ENCODE measurements around the gene TMEM116.

GRCh38 chr12:111964935-111965334, 48.0 kb downstream of the TMEM116 start:
- TF ChIP-seq POLR2AphosphoS5 (IDR thresholded peaks at IDR 0.05; ENCODE audit: low read depth, low read length) (no peak), SIN3A (IDR thresholded peaks at IDR 0.05; ENCODE audit: borderline replicate concordance, insufficient read depth, low read depth, low read length) (no peak)
- TF ChIP-seq, protein P1, sequence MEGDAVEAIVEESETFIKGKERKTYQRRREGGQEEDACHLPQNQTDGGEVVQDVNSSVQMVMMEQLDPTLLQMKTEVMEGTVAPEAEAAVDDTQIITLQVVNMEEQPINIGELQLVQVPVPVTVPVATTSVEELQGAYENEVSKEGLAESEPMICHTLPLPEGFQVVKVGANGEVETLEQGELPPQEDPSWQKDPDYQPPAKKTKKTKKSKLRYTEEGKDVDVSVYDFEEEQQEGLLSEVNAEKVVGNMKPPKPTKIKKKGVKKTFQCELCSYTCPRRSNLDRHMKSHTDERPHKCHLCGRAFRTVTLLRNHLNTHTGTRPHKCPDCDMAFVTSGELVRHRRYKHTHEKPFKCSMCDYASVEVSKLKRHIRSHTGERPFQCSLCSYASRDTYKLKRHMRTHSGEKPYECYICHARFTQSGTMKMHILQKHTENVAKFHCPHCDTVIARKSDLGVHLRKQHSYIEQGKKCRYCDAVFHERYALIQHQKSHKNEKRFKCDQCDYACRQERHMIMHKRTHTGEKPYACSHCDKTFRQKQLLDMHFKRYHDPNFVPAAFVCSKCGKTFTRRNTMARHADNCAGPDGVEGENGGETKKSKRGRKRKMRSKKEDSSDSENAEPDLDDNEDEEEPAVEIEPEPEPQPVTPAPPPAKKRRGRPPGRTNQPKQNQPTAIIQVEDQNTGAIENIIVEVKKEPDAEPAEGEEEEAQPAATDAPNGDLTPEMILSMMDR (IDR thresholded peaks at IDR 0.05) = no peak
- TF ChIP-seq, protein P2, sequence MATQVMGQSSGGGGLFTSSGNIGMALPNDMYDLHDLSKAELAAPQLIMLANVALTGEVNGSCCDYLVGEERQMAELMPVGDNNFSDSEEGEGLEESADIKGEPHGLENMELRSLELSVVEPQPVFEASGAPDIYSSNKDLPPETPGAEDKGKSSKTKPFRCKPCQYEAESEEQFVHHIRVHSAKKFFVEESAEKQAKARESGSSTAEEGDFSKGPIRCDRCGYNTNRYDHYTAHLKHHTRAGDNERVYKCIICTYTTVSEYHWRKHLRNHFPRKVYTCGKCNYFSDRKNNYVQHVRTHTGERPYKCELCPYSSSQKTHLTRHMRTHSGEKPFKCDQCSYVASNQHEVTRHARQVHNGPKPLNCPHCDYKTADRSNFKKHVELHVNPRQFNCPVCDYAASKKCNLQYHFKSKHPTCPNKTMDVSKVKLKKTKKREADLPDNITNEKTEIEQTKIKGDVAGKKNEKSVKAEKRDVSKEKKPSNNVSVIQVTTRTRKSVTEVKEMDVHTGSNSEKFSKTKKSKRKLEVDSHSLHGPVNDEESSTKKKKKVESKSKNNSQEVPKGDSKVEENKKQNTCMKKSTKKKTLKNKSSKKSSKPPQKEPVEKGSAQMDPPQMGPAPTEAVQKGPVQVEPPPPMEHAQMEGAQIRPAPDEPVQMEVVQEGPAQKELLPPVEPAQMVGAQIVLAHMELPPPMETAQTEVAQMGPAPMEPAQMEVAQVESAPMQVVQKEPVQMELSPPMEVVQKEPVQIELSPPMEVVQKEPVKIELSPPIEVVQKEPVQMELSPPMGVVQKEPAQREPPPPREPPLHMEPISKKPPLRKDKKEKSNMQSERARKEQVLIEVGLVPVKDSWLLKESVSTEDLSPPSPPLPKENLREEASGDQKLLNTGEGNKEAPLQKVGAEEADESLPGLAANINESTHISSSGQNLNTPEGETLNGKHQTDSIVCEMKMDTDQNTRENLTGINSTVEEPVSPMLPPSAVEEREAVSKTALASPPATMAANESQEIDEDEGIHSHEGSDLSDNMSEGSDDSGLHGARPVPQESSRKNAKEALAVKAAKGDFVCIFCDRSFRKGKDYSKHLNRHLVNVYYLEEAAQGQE (IDR thresholded peaks at IDR 0.05; ENCODE audit: insufficient read depth in 1 of 2, low read depth in 2 of 2, low read length in 1 of 2) = no peak
